Stomach (tissue), 9 donors: ENCODE results near the gene ZNF385D. TPM values are rescaled to one million over a fixed set of nuclear protein-coding genes. Genes with fewer than 3 reads are reported as not detected.

ENCODE experiments used
- DNase-seq, 2 donors: peaks; one replicate each; pipeline versions ENCODE4 v3.0.0 to v3.0.0-alpha.2; 2013 to 2019
- H3K27ac ChIP-seq, 5 donors: fragments of 200-600 bp in 4 of 5; sonication (generic) in 4 of 5; one replicate each; pipeline ENCODE4 v1.5.1; 2013 to 2019; ENCODE audit warnings: mild to moderate bottlenecking in 1 of 5, moderate library complexity in 1 of 5
- H3K27me3 ChIP-seq, 3 donors: fragments of 200-600 bp; sonication (generic); one replicate each; pipeline ENCODE4 v1.5.1; 2017 to 2019; ENCODE audit warnings: mixed run types in 1 of 3
- H3K36me3 ChIP-seq, 4 donors: fragments of 200-600 bp; sonication (generic); 1 replicate in 3 of 4; 2 replicates in 1 of 4; pipeline ENCODE4 v1.5.1; 2016 to 2019
- H3K4me1 ChIP-seq, 4 donors: fragments of 200-600 bp; sonication (generic); one replicate each; pipeline ENCODE4 v1.5.1; 2016 to 2019
- H3K4me3 ChIP-seq, 4 donors: fragments of 200-600 bp; sonication (generic) in 3 of 4; one replicate each; pipeline ENCODE4 v1.5.1; 2016 to 2019; ENCODE audit warnings: mild to moderate bottlenecking in 1 of 4
- H3K9me3 ChIP-seq, 4 donors: fragments of 200-600 bp; sonication (generic); one replicate each; pipeline ENCODE4 v1.5.1; 2016 to 2019
- CTCF ChIP-seq, 7 experiments: fragments of 450-650 bp in 4 of 7; fragments of 200-600 bp in 3 of 7; sonication (generic) in 3 of 7; IDR thresholded peaks; one replicate each; pipeline ENCODE4 v1.5.1; 2016 to 2019; ENCODE audit warnings: antibody characterized with exemption in 7 of 7, control low read depth in 2 of 7, mild to moderate bottlenecking in 1 of 7
- EP300 ChIP-seq: sonication (generic); formaldehyde crosslinking; IDR thresholded peaks from one replicate; pipeline ENCODE4 v1.6.1; 2017; ENCODE audit warnings: antibody characterized with exemption
- POLR2A ChIP-seq, 4 donors: fragments of 450-650 bp; IDR thresholded peaks; one replicate each; pipeline ENCODE4 v1.6.1; 2016; ENCODE audit warnings: antibody characterized with exemption in 4 of 4, control low read depth in 2 of 4, mild to moderate bottlenecking in 1 of 4, moderate library complexity in 1 of 4
- POLR2AphosphoS5 ChIP-seq, 3 donors: sonication (generic); formaldehyde crosslinking; IDR thresholded peaks; one replicate each; pipeline ENCODE4 v1.6.1; 2016; ENCODE audit warnings: antibody characterized with exemption in 3 of 3
- WGBS, 5 donors: extraction: QIAGEN DNeasy Blood & Tissue Kit in 3 of 5; methylation state at CpG; one replicate each; pipeline versions ENCODE4 v1.1.5 to v1.1.7; 2013 to 2018; 5-methylcytosine and 5-hydroxymethylcytosine counted together
- intact Hi-C: fragments of 100-400 bp; cut with DNase I; formaldehyde crosslinking; loops from one replicate; pipeline ENCODE4 v1.15.1; 2023; ENCODE audit warnings: low total_unique reads
- polyA plus RNA-seq, 3 donors: library from polyadenylated mRNA; stranded (reverse); fragments of 200-250 nt; gene quantifications; one replicate each; pipeline ENCODE4 v1.2.3, GENCODE V29; 2013
- total RNA-seq, 5 donors: library from RNA; depleted of rRNA; stranded (reverse); fragments of >200 nt; gene quantifications; one replicate each; pipeline versions ENCODE4 v1.1.0 to v1.2.3, GENCODE V29; 2014 to 2016
- donor health status: healthy with polysubstance abuse.
- donor health status: Bipolar disorder and iron deficiency.
- donor health status: healthy.

Gene ZNF385D
- total and polyA plus RNA-seq, 8 donors: 0.31 to 7.2 (median 0.98) TPM; not detected in 2

GRCh38 chr3:21426920-21427319, 324.1 kb downstream of the ZNF385D start:
- intact Hi-C loops: no loop called here
- no peaks in the 10 kb centered on the region for H3K36me3 ChIP-seq
- H3K4me1 ChIP-seq: no peaks in the 10 kb centered on the region
- TF ChIP-seq EP300: no peak
- TF ChIP-seq POLR2A (IDR thresholded peaks at IDR 0.05): no peak
- TF ChIP-seq CTCF (IDR thresholded peaks at IDR 0.05): no peak
- no peak for TF ChIP-seq POLR2AphosphoS5 (IDR thresholded peaks at IDR 0.05)
- no peak for DNase-seq
- no peak overlapping the region for H3K27ac ChIP-seq
- no peaks in the 10 kb centered on the region for H3K9me3 ChIP-seq
- no peaks in the 10 kb centered on the region for H3K27me3 ChIP-seq
- no peak overlapping the region for H3K4me3 ChIP-seq
- 79 to 87% (median 83%) methylated on average over 4 of the region's 4 CpGs for WGBS, 5 donors

GRCh38 chr3:21425715-21426114, 325.3 kb downstream of the ZNF385D start:
- WGBS, 5 donors: 69 to 82% (median 75%) methylated on average over 2 of the region's 2 CpGs
- Histone ChIP-seq H3K36me3 (no peaks in the 10 kb centered on the region), H3K27ac (no peak overlapping the region), H3K4me3 (no peak overlapping the region), H3K4me1 (no peaks in the 10 kb centered on the region), H3K27me3 (no peaks in the 10 kb centered on the region), H3K9me3 (no peaks in the 10 kb centered on the region)
- TF ChIP-seq CTCF (IDR thresholded peaks at IDR 0.05): no peak
- no peak for TF ChIP-seq POLR2AphosphoS5 (IDR thresholded peaks at IDR 0.05)
- no peak for TF ChIP-seq POLR2A (IDR thresholded peaks at IDR 0.05)
- no peak for TF ChIP-seq EP300
- intact Hi-C loops: no loop called here
- DNase-seq: no peak

- Histone ChIP-seq H3K27me3 (no peaks in the 10 kb centered on the region), H3K36me3 (no peaks in the 10 kb centered on the region), H3K4me3 (no peak overlapping the region), H3K9me3 (no peaks in the 10 kb centered on the region), H3K4me1 (no peaks in the 10 kb centered on the region), H3K27ac (no peak overlapping the region)
- intact Hi-C loops: no loop called here
- WGBS, 5 donors: 24 to 55% (median 43%) methylated on average over 9 of the region's 9 CpGs
- TF ChIP-seq POLR2A (IDR thresholded peaks at IDR 0.05) (no peak), EP300 (no peak), CTCF (IDR thresholded peaks at IDR 0.05) (no peak)
- no peak for DNase-seq
Observed at GRCh38 chr3:21421096-21421495, 329.9 kb downstream of the ZNF385D start.

- no peak overlapping the region for H3K27ac ChIP-seq
- intact Hi-C loops: no loop called here
- no peak for DNase-seq
- WGBS, 5 donors: 46 to 73% (median 68%) methylated on average over 1 of the region's 1 CpG
- H3K9me3 ChIP-seq: no peaks in the 10 kb centered on the region
- H3K4me1 ChIP-seq: no peaks in the 10 kb centered on the region
- no peak overlapping the region for H3K4me3 ChIP-seq
- no peaks in the 10 kb centered on the region for H3K27me3 ChIP-seq
- no peaks in the 10 kb centered on the region for H3K36me3 ChIP-seq
- TF ChIP-seq POLR2A (IDR thresholded peaks at IDR 0.05): no peak
- no peak for TF ChIP-seq EP300
- no peak for TF ChIP-seq CTCF (IDR thresholded peaks at IDR 0.05)
- no peak for TF ChIP-seq POLR2AphosphoS5 (IDR thresholded peaks at IDR 0.05)
Observed at GRCh38 chr3:21417991-21418390, 333.0 kb downstream of the ZNF385D start.
